Measurements from ENCODE around the gene ABCA13. TPM values are rescaled to one million over a fixed set of nuclear protein-coding genes. Genes with fewer than 3 reads are reported as not detected.

Gene ABCA13
- polyA plus RNA-seq, 1 donor (not counting 4 experiments of a cell fraction or from before 2014, with no cell fraction given), result 0.76 TPM

GRCh38 chr7:48180981-48181380 lies 9.7 kb downstream of the ABCA13 start:
- H3K36me3 ChIP-seq (ENCODE audit: control insufficient read depth in 2 of 2, extremely low read depth in 1 of 2, insufficient read depth in 2 of 2, low read length in 2 of 2), result no peaks in the 10 kb centered on the region
- no peak overlapping the region for H3K4me3 ChIP-seq (ENCODE audit: control insufficient read depth in 2 of 3, extremely low read depth in 1 of 3, insufficient read depth in 2 of 3, low read depth in 1 of 3, low read length in 3 of 3)
- no peaks in the 10 kb centered on the region for H3K27me3 ChIP-seq (ENCODE audit: control insufficient read depth, extremely low read depth, insufficient read depth, low read length)
- DNase-seq (ENCODE audit: low read depth, low spot score), result no peak
- no peak for FAIRE-seq
- H3K9me3 ChIP-seq (ENCODE audit: control insufficient read depth, low read depth, low read length), result no peaks in the 10 kb centered on the region
- no peaks in the 10 kb centered on the region for H3K79me2 ChIP-seq (ENCODE audit: control insufficient read depth, insufficient read depth, low read length)
- no peaks in the 10 kb centered on the region for H4K20me1 ChIP-seq (ENCODE audit: control insufficient read depth, extremely low read depth, insufficient read depth, low read length)
- H3K4me2 ChIP-seq (ENCODE audit: control insufficient read depth, extremely low read depth, insufficient read depth, low read depth, low read length), result no peak overlapping the region
- no peak overlapping the region for H2AFZ ChIP-seq (ENCODE audit: control insufficient read depth, low read length)
- no peaks in the 10 kb centered on the region for H3K4me1 ChIP-seq (ENCODE audit: control insufficient read depth, extremely low read depth, insufficient read depth, low read length)
- no peak overlapping the region for H3K9ac ChIP-seq (ENCODE audit: control insufficient read depth, extremely low read depth, insufficient read depth, low read length)
- dilution Hi-C loops (cut with MboI; ENCODE audit: extremely low pct_ligation_motif_present, low sequenced_read_pairs), result no loop called here
- H3K9me1 ChIP-seq (ENCODE audit: control insufficient read depth, extremely low read depth, insufficient read depth, low read length), result no peaks in the 10 kb centered on the region
- no peak overlapping the region for H3K27ac ChIP-seq (ENCODE audit: control insufficient read depth, insufficient read depth, low read length)
- TF ChIP-seq CTCF (optimal IDR thresholded peaks at IDR 0.05 in 1 of 3, IDR thresholded peaks at IDR 0.05 in 1 of 3, conservative IDR thresholded peaks at IDR 0.05 in 1 of 3; ENCODE audit: extremely low read depth in 1 of 3, insufficient read depth in 2 of 3, low read length in 3 of 3), result no peak
- no peak for TF ChIP-seq EZH2 (IDR thresholded peaks at IDR 0.05; ENCODE audit: low read length)

DNA sequence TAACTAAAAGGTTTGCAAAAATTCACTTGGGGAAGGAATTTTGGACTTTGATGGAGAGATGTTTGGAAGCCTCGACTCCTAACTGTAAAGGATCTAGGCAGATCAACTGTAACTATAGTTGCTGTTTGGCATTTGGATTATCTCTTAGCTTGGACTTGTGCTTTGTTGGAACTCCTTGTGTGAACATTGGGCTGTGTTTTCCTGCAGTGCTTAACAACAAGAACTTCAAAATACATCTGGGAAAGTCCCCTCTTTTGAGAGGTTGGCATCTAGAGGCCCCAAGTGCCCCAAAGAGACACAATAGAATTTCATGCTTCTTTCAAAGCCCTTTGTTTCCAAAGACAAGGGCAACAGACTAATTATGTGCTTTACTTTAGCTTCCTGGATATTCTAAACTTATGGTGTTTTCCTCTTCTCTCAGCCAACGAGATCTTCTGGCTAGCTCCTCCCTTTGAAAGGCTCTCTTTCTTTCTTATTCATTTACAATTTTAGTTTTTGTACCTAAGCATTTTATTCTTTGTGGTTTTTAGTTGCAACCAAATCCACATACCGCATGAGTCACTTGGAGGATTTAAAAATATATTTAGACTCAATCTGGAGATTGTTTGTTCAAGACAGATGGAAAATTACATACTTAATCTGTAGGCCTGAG lies 11.6 kb downstream of the ABCA13 start:
- DNase-seq (ENCODE audit: low read depth, low spot score) (no peak), FAIRE-seq (no peak)
- Histone ChIP-seq H3K9me3 (ENCODE audit: control insufficient read depth, low read depth, low read length) (no peaks in the 10 kb centered on the region), H2AFZ (ENCODE audit: control insufficient read depth, low read length) (peak overlapping the region; percentile 3), H4K20me1 (ENCODE audit: control insufficient read depth, extremely low read depth, insufficient read depth, low read length) (no peaks in the 10 kb centered on the region), H3K4me3 (ENCODE audit: control insufficient read depth in 2 of 3, extremely low read depth in 1 of 3, insufficient read depth in 2 of 3, low read depth in 1 of 3, low read length in 3 of 3) (no peak overlapping the region), H3K36me3 (ENCODE audit: control insufficient read depth in 2 of 2, extremely low read depth in 1 of 2, insufficient read depth in 2 of 2, low read length in 2 of 2) (no peaks in the 10 kb centered on the region), H3K9ac (ENCODE audit: control insufficient read depth, extremely low read depth, insufficient read depth, low read length) (no peak overlapping the region), H3K4me2 (ENCODE audit: control insufficient read depth, extremely low read depth, insufficient read depth, low read depth, low read length) (no peak overlapping the region), H3K27me3 (ENCODE audit: control insufficient read depth, extremely low read depth, insufficient read depth, low read length) (no peaks in the 10 kb centered on the region), H3K27ac (ENCODE audit: control insufficient read depth, insufficient read depth, low read length) (no peak overlapping the region), H3K9me1 (ENCODE audit: control insufficient read depth, extremely low read depth, insufficient read depth, low read length) (no peaks in the 10 kb centered on the region), H3K79me2 (ENCODE audit: control insufficient read depth, insufficient read depth, low read length) (no peaks in the 10 kb centered on the region), H3K4me1 (ENCODE audit: control insufficient read depth, extremely low read depth, insufficient read depth, low read length) (no peaks in the 10 kb centered on the region)
- TF ChIP-seq CTCF (optimal IDR thresholded peaks at IDR 0.05 in 1 of 3, IDR thresholded peaks at IDR 0.05 in 1 of 3, conservative IDR thresholded peaks at IDR 0.05 in 1 of 3; ENCODE audit: extremely low read depth in 1 of 3, insufficient read depth in 2 of 3, low read length in 3 of 3) (no peak), EZH2 (IDR thresholded peaks at IDR 0.05; ENCODE audit: low read length) (no peak)
- dilution Hi-C loops (cut with MboI; ENCODE audit: extremely low pct_ligation_motif_present, low sequenced_read_pairs), result no loop called here
